Ovary (tissue), 9 donors: ENCODE data around the gene EMID1. TPM values are rescaled to one million over a fixed set of nuclear protein-coding genes. Genes with fewer than 3 reads are reported as not detected.

Experiments used
- DNase-seq, 5 donors: peaks; one replicate each; pipeline ENCODE4 v3.0.0-alpha.2; 2019 to 2020
- H3K27ac ChIP-seq, 2 donors: fragments of 200-600 bp; one replicate each; pipeline versions ENCODE4 v1.5.1 to v1.8.0; 2019 to 2022
- H3K27me3 ChIP-seq: fragments of 200-600 bp; one replicate; pipeline ENCODE4 v1.8.0; 2022
- H3K36me3 ChIP-seq: fragments of 200-600 bp; sonication (generic); one replicate; pipeline ENCODE4 v1.5.1; 2019
- H3K4me1 ChIP-seq: one replicate; pipeline ENCODE4 v1.8.1; 2013; ENCODE audit warnings: mild to moderate bottlenecking, moderate library complexity; ENCODE audit not compliant: insufficient read depth
- H3K4me3 ChIP-seq: fragments of 200-600 bp; sonication (generic); one replicate; pipeline ENCODE4 v1.5.1; 2017
- H3K9me3 ChIP-seq, 2 donors: fragments of 200-600 bp in 1 of 2; sonication (generic) in 1 of 2; one replicate each; pipeline versions ENCODE4 v1.5.1 to v1.8.1; 2013 to 2019; ENCODE audit warnings: mild to moderate bottlenecking in 1 of 2, moderate library complexity in 1 of 2
- EP300 ChIP-seq: sonication (generic); formaldehyde crosslinking; IDR thresholded peaks from one replicate; pipeline ENCODE4 v1.6.1; 2017; ENCODE audit warnings: antibody characterized with exemption
- POLR2A ChIP-seq: fragments of 450-650 bp; IDR thresholded peaks from one replicate; pipeline ENCODE4 v1.6.1; 2017; ENCODE audit warnings: antibody characterized with exemption, mild to moderate bottlenecking, moderate library complexity
- WGBS, 3 donors: extraction: QIAGEN DNeasy Blood & Tissue Kit in 1 of 3; methylation state at CpG; one replicate each; pipeline versions ENCODE4 v1.1.5 to v1.1.7; 2013 to 2017; 5-methylcytosine and 5-hydroxymethylcytosine counted together
- intact Hi-C, 4 donors: fragments of 100-400 bp; cut with DNase I; formaldehyde crosslinking; loops; one replicate each; pipeline versions ENCODE4 v1.11.0 to v1.15.1; 2022 to 2023
- polyA plus RNA-seq, 2 donors: library from polyadenylated mRNA; stranded (reverse); fragments of 200-250 nt in 1 of 2; fragments of 350-450 nt in 1 of 2; fragmentation: Illumina TruSeq in 1 of 2; extraction: RNeasy Lipid Tissue Mini Kit (QIAGEN cat#74804) in 1 of 2; gene quantifications; one replicate each; pipeline ENCODE4 v1.2.3, GENCODE V29; 2013 to 2014
- total RNA-seq, 7 donors: library from RNA; depleted of rRNA in 2 of 7; stranded (reverse); fragments of >200 nt in 2 of 7; fragmentation: NEBNext Ultra II Directional in 3 of 7; extraction: Animal tissue kit (Norgen Biotek cat#: 25700) in 3 of 7; gene quantifications; one replicate each; pipeline versions ENCODE4 v1.1.0 to v1.2.4, GENCODE V29; 2016 to 2023
- TF ChIP-seq, protein P1 (sequence below), 3 donors: fragments of 450-650 bp in 2 of 3; fragments of 200-600 bp in 1 of 3; IDR thresholded peaks; one replicate each; pipeline versions ENCODE4 v1.5.1 to v1.8.0; 2016 to 2022; ENCODE audit warnings: antibody characterized with exemption in 3 of 3, mild to moderate bottlenecking in 1 of 3
- donor health status: DM: no; HTN: no; CAD: no; lungs with moderate emphysema.
- donor health status: DM: no; HTN: no; CAD: no.
- donor health status: Bipolar disorder and iron deficiency.
- donor health status: DM: yes; HTN: yes; CAD: no.
- donor health status: DM: no; HTN: no; CAD: no.
- donor health status: DM: yes; HTN: yes; CAD: no.

Gene EMID1
- total and polyA plus RNA-seq, 9 donors = 2.6 to 11.2 (median 8.6) TPM

DNA sequence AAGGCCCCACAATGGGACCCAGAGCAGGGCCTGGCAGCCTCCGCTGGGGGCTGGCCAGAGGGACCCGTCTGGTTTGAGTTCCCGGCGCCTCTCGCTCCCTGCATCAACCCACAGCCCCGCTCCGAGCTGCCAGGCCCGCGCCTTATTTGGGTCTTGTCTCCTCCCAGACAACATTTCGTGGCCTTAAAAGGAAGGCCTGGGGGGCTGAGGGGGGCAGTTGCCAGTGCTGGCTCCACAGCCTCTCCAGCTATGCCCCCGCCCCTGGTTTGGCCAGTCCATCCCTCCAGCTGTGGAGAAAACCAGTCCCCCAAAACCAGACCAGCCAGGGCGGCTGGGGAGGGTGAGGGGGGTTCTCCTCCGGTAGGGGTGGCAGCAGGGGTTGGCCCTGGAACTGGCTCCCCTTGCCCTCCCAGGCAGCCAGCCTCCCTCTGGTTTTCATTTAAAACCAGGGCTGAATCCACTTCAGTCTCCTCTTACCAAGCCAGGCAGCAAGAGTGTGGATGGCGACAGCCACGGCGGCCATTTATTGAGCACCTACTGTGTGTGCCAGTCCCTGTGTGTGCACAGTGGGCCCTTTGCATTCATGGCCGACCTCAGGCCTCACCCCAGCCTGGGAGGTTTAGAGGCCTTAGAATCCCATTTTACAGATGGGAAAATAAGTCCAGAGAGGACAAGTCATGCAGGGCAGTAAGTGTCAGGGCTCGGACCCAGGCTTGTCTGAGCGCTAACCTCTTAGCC is 18.6 kb downstream of the EMID1 start:
- intact Hi-C loops = no loop called here
- peaks cover 3% of the 10 kb centered on the region for H3K4me1 ChIP-seq
- no peaks in the 10 kb centered on the region for H3K27me3 ChIP-seq
- TF ChIP-seq EP300 (no peak), POLR2A (no peak)
- TF ChIP-seq, protein P1, sequence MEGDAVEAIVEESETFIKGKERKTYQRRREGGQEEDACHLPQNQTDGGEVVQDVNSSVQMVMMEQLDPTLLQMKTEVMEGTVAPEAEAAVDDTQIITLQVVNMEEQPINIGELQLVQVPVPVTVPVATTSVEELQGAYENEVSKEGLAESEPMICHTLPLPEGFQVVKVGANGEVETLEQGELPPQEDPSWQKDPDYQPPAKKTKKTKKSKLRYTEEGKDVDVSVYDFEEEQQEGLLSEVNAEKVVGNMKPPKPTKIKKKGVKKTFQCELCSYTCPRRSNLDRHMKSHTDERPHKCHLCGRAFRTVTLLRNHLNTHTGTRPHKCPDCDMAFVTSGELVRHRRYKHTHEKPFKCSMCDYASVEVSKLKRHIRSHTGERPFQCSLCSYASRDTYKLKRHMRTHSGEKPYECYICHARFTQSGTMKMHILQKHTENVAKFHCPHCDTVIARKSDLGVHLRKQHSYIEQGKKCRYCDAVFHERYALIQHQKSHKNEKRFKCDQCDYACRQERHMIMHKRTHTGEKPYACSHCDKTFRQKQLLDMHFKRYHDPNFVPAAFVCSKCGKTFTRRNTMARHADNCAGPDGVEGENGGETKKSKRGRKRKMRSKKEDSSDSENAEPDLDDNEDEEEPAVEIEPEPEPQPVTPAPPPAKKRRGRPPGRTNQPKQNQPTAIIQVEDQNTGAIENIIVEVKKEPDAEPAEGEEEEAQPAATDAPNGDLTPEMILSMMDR (IDR thresholded peaks at IDR 0.05) = no peak
- H3K4me3 ChIP-seq = no peak overlapping the region
- no peaks in the 10 kb centered on the region for H3K36me3 ChIP-seq
- WGBS, 3 donors = 47 to 77% (median 57%) methylated on average over 19 of the region's 19 CpGs
- no peaks in the 10 kb centered on the region for H3K9me3 ChIP-seq
- H3K27ac ChIP-seq = no peak overlapping the region
- DNase-seq = peak in 1 of 5 donors; percentile 61

DNA sequence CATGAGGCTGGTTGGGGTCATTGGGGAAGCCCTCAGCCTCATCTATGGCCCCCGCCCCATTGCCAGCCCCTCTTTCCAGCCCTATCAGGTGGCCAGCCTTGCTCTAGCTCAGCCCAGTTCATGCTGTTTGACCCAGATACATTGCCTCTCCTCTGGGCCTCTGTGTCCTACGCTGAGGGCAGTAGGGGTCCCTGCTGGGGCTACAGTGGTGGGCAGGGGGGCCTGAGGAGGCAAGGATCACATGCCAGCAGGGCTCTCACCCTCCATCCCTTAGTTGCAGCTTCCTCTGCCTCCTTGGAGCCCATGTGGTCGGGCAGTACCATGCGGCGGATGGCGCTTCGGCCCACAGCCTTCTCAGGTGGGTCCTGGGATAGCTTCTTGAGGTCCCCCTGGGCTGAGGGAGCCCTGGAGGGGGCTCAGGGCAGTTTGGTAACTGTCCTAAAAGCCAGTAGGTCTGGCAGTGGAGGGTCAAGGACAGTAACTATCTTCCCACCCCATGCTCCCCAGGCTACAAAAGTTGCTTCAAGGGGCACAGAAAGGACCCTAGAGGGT is 19.2 kb downstream of the EMID1 start:
- no peak overlapping the region for H3K4me3 ChIP-seq
- no peaks in the 10 kb centered on the region for H3K36me3 ChIP-seq
- no peak overlapping the region for H3K27ac ChIP-seq
- peaks cover 3% of the 10 kb centered on the region for H3K4me1 ChIP-seq
- intact Hi-C loops = no loop called here
- TF ChIP-seq POLR2A (no peak), EP300 (no peak)
- TF ChIP-seq, protein P1 (IDR thresholded peaks at IDR 0.05) = no peak
- WGBS, 3 donors = 80 to 93% (median 92%) methylated on average over 1 to 7 of the region's 7 CpGs
- H3K27me3 ChIP-seq = no peaks in the 10 kb centered on the region
- no peaks in the 10 kb centered on the region for H3K9me3 ChIP-seq
- DNase-seq = no peak

DNA sequence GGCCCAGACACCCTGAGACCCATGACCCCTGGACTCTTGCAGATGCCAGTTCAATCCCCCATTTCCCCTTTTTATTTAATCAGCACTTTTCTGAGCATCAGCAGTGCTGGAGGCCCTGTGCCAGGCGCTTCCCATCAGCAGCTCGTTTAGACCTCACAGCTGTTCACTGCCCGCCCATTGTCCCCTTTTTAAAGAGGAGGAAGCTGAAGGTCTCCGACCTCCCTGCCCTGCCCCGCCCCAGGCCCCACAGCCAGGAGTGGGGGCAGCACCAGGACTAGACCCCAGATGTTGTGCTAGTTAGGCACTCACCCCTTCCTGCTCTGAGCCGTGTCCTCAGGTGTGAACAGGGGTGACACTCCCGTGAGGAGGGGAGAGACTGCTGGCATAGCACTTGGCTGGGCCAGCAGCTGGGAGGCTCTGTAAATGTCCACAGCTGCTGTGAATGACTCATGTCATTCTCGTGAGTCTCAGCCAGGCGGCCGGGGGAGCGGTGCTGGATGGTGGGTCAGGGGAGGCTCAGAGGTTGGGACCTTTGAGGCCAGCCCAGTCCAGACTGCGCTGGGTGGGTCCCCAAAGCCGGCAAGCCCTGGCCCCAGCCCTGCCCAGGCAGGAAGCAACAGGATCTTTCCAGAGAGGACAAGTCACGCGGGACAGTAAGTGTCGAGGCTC is 19.9 kb downstream of the EMID1 start:
- no peaks in the 10 kb centered on the region for H3K36me3 ChIP-seq
- WGBS, 3 donors = 43 to 51% (median 49%) methylated on average over 16 of the region's 16 CpGs
- no peaks in the 10 kb centered on the region for H3K27me3 ChIP-seq
- TF ChIP-seq EP300 = no peak
- TF ChIP-seq, protein P1 (IDR thresholded peaks at IDR 0.05) = no peak
- no peak for TF ChIP-seq POLR2A
- H3K9me3 ChIP-seq = no peaks in the 10 kb centered on the region
- H3K4me1 ChIP-seq = peaks cover 3% of the 10 kb centered on the region
- intact Hi-C loops = no loop called here
- H3K27ac ChIP-seq = no peak overlapping the region
- DNase-seq = peak in 3 of 5 donors; percentile 52 to 75 (median 53)
- H3K4me3 ChIP-seq = no peak overlapping the region

DNA sequence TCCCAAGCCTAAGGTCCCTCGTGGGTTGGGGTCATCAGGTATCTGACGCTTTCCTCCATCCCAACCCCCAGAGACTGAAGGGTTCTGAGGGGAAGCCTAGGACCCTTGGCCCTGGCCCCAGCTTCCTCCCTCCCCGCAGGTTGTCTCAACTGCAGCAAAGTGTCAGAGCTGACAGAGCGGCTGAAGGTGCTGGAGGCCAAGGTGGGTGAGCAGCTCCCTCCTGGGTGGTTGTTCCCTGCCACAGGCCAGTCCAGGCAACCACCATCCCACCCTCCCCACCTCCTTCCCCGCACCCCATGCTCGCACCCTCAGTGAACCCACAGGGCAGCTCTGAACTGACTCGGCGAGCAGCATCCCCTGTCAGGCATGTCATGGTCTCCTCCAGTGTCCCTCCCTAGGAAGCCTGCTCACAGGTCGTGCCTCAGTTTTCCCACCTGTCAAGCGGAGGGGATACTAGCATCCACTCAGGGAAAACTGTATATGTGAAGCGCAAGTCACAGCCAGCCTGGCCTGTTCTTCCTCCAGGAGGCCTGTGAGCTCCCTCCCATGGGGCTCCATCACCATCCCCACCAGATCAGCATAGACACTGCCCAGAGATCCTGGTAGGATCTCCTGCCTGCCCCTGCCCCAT is 20.8 kb downstream of the EMID1 start:
- peaks cover 3% of the 10 kb centered on the region for H3K4me1 ChIP-seq
- 91 to 94% (median 93%) methylated on average over 11 of the region's 11 CpGs for WGBS, 3 donors
- no peaks in the 10 kb centered on the region for H3K27me3 ChIP-seq
- DNase-seq = no peak
- no peaks in the 10 kb centered on the region for H3K9me3 ChIP-seq
- H3K36me3 ChIP-seq = no peaks in the 10 kb centered on the region
- TF ChIP-seq POLR2A (no peak), EP300 (no peak)
- TF ChIP-seq, protein P1 (IDR thresholded peaks at IDR 0.05) = no peak
- intact Hi-C loops = no loop called here
- no peak overlapping the region for H3K27ac ChIP-seq
- no peak overlapping the region for H3K4me3 ChIP-seq
